PC-3 (cell line): ENCODE data around the gene XPNPEP1.

ENCODE experiments used
- EZH2 ChIP-seq: fragments of 300-600 bp; sonication (generic); IDR thresholded peaks from one replicate; pipeline ENCODE4 v1.6.1; 2017; ENCODE audit warnings: antibody characterized with exemption, mild to moderate bottlenecking, low read length; ENCODE audit not compliant: unreplicated experiment
- EZH2phosphoT487 ChIP-seq: fragments of 300-600 bp; sonication (generic); IDR thresholded peaks from 2 replicates; pipeline ENCODE4 v1.6.1; 2018; ENCODE audit warnings: mild to moderate bottlenecking, antibody characterized with exemption, low read length, borderline replicate concordance
- TF ChIP-seq, protein P1 (sequence below): fragments of 300-600 bp; sonication (generic); conservative IDR thresholded peaks from 2 replicates; pipeline ENCODE4 v1.5.1; 2017; ENCODE audit warnings: antibody characterized with exemption, low read depth, mild to moderate bottlenecking, low read length

DNA sequence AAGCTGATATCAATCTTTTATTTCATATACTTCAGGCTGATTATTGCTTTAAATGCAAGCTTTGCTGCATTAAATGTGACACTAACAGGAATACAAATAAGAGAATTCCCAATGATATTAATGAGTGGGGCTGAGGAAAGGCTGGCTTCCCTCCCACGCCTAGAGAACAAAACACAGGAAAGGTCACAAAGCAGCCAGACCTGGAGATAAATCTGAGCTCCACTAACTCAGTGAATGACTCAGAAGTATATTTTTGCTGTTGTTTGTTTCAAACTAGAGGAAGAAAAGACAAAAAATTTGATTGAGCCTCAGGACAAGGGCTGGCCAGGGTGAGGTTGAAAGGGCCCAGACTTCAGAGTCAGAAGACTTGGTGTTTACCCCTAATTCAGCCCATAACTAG lies 88.1 kb downstream of the XPNPEP1 start:
- TF ChIP-seq, protein P1, sequence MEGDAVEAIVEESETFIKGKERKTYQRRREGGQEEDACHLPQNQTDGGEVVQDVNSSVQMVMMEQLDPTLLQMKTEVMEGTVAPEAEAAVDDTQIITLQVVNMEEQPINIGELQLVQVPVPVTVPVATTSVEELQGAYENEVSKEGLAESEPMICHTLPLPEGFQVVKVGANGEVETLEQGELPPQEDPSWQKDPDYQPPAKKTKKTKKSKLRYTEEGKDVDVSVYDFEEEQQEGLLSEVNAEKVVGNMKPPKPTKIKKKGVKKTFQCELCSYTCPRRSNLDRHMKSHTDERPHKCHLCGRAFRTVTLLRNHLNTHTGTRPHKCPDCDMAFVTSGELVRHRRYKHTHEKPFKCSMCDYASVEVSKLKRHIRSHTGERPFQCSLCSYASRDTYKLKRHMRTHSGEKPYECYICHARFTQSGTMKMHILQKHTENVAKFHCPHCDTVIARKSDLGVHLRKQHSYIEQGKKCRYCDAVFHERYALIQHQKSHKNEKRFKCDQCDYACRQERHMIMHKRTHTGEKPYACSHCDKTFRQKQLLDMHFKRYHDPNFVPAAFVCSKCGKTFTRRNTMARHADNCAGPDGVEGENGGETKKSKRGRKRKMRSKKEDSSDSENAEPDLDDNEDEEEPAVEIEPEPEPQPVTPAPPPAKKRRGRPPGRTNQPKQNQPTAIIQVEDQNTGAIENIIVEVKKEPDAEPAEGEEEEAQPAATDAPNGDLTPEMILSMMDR: no peak
- TF ChIP-seq EZH2 (no peak), EZH2phosphoT487 (no peak)
